ENCODE data around the gene SIRT7. TPM values are rescaled to one million over a fixed set of nuclear protein-coding genes. Genes with fewer than 3 reads are reported as not detected.

SIRT7 gene, protein sequence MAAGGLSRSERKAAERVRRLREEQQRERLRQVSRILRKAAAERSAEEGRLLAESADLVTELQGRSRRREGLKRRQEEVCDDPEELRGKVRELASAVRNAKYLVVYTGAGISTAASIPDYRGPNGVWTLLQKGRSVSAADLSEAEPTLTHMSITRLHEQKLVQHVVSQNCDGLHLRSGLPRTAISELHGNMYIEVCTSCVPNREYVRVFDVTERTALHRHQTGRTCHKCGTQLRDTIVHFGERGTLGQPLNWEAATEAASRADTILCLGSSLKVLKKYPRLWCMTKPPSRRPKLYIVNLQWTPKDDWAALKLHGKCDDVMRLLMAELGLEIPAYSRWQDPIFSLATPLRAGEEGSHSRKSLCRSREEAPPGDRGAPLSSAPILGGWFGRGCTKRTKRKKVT
- total RNA-seq, result 8.6 TPM

DNA sequence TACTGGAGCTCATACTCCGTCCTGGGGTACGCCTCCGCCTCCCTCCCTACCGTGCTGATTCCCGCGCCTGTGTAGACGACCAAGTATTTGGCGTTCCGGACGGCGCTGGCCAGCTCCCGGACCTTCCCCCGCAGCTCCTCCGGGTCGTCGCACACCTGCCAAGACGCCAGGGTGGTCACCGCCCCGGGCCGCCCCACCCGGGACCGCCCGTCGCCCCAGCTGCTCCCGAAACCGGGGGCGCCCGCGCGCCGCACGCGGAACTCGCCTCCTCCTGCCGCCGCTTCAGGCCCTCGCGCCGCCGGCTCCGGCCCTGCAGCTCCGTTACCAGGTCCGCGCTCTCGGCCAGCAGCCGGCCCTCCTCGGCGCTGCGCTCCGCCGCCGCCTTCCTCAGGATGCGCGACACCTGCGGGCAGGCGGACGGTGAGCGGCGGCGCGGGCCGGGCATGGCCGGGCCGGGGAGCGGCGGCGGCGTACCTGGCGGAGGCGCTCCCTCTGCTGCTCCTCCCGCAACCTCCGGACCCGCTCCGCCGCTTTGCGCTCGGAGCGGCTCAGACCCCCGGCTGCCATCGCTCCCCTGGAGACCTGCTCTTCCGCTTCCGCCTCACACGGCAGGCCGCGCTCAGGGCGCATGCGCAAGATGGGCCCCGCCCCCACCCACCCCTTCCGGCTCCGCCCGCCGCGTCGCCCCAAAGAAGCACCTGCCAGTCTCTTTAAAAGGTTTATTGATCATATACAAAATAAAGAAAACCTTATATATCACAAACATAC lies at the start of gene SIRT7:
SIRT7 (minus strand) TSS at position 612 of the 768 bp plus-strand sequence; CDS start at position 567, 45 bp downstream.
- DNase-seq (ENCODE audit: low spot score in 2 of 2) (peak; percentile 98 to 99), FAIRE-seq (no peak)

- FAIRE-seq, result no peak
- DNase-seq (ENCODE audit: low spot score in 2 of 2), result no peak
These were observed 49.2 kb upstream of the SIRT7 start for GRCh38 chr17:81967244-81967532.

- peak in 1 of 2 donors; percentile 68 for DNase-seq (ENCODE audit: low spot score in 2 of 2)
- FAIRE-seq, result no peak
These were observed 48.6 kb upstream of the SIRT7 start for GRCh38 chr17:81966343-81967243.

DNA sequence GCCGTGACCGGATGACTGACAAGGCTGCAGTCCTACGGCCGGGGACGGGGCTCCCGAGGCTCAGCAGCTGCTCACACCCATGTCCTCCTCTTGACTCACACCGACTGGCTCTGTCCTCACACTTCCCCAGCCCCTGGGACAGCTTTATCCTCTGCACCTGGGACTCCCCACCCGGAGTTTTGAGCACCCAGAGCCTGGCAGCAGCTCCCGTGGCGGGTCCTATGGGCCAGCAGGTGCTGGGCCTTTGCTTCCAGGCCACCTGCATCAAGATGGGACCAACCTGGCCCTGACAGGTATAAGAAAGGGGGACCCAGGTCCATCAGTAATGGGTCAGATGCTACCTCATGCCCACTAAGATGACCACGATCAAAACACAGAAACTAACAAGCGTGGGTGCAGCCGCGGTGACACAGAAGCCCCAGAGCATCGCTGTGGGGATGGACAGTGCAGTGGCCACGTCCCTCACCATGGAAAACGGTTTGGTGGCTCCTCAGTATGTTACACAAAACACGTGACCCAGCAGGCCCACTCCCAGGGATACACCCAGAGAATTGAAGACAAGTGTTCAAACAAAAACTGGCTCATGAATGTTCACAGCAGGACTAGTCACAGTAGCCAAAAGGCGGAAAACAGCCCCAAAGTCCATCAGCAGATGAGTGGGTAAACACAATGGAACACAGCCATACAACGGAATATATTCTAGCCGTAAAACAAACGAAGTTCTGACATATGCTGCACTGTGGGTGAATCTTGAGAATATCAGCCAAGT lies 46.3 kb upstream of the SIRT7 start:
- no peak for FAIRE-seq

GRCh38 chr17:81962499-81963441 lies 44.8 kb upstream of the SIRT7 start:
- DNase-seq (ENCODE audit: low spot score in 2 of 2) (no peak), FAIRE-seq (no peak)

More for the DNA sequence above, 46.3 kb upstream of the SIRT7 start:
- DNase-seq (ENCODE audit: low spot score in 2 of 2), result no peak

GRCh38 chr17:81961521-81962498 lies 43.8 kb upstream of the SIRT7 start:
- no peak for DNase-seq (ENCODE audit: low spot score in 2 of 2)
- FAIRE-seq, result no peak

DNA sequence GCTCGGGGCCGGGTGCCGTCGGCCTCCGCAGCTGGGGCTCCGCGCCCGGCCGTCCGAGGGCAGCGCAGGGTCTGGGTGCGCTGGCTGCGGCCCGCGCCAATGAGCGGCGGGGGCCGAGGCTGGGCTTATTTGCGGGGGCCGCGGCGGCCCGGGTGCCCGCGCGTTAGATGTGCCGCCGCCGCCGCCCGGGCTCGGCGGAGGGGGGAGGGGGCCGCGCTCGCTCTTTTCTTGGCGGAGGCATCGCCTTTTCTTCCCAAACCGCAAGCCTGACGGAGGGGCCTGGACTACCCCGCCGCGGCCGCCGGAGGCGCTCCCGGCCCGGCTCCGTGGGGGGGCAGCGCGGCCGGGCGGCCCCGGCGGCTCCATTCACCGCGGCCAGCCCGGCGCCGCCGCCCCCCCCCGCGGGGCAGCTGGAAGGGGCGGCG lies 43.1 kb upstream of the SIRT7 start, which contains the start of gene NOTUM:
NOTUM (minus strand) TSS at position 101 of the 425 bp plus-strand sequence. CDS start 278 bp downstream, outside the sequence.
- FAIRE-seq (no peak), DNase-seq (ENCODE audit: low spot score in 2 of 2) (peak in 1 of 2 donors; percentile 59)

GRCh38 chr17:81960130-81960958 lies 42.4 kb upstream of the SIRT7 start:
- FAIRE-seq (no peak), DNase-seq (ENCODE audit: low spot score in 2 of 2) (no peak)

- FAIRE-seq (no peak), DNase-seq (ENCODE audit: low spot score in 2 of 2) (peak; percentile 91 to 94)
These were observed 41.6 kb upstream of the SIRT7 start for GRCh38 chr17:81959362-81960129.

- DNase-seq (ENCODE audit: low spot score in 2 of 2) (no peak), FAIRE-seq (no peak)
These were observed 40.8 kb upstream of the SIRT7 start for GRCh38 chr17:81958633-81959342.

DNA sequence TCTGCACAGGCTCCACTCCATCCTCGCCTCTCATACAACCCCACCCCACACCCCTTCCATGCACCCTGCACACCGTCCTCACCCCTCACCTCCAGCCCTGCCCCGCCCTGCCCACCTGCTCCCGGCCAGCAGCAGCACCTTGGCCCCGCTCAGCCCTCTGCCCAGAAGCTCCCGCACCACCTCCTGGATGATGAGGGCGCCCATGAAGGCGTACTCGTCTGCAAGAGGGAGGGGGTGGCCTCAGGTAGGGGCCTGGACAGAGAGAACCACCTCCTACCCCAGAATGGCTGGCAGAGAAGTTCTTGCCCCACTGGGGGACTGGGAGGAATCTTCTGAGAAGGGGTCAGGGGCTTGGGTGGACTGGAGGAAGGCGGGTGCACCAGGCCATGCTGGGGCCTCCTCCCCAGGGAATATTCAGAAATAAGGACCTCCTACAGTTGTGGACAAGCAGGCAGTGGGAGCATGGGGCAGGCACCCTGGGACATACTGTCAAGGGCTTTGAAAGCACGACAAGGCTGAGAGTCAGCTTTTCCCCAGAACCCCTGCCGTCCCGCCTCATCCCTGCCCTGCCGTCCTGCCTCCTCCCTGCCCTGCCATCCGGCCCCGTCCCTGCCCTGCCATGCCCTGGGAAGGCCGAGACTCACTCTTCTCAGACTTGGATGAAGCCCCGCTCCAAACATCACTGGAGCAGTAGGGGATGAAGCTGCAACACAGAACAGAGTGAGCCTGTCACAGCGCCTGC lies 39.9 kb upstream of the SIRT7 start:
- FAIRE-seq (no peak), DNase-seq (ENCODE audit: low spot score in 2 of 2) (no peak)

- DNase-seq (ENCODE audit: low spot score in 2 of 2), result no peak
- no peak for FAIRE-seq
These were observed 38.9 kb upstream of the SIRT7 start for GRCh38 chr17:81956607-81957589.
